Lung (tissue), 12 donors: ENCODE measurements around the gene LRRN4. TPM values are rescaled to one million over a fixed set of nuclear protein-coding genes. Genes with fewer than 3 reads are reported as not detected.
A peak's percentile ranks its signal among the peaks of the same experiment; 100 is the strongest.

Experiments
- ATAC-seq: fragments of 200-7000 bp; cut with Tn5 transposase; one replicate; pipeline ENCODE4 v1.9.1; 2020; ENCODE audit warnings: moderate number of reproducible peaks; ENCODE audit not compliant: insufficient read depth, low FRiP score
- DNase-seq, 3 donors: peaks; one replicate each; pipeline ENCODE4 v3.0.0-alpha.2; 2013 to 2017
- H3K27ac ChIP-seq, 2 donors: one replicate each; pipeline ENCODE4 v1.5.1; 2013; ENCODE audit warnings: mild to moderate bottlenecking in 2 of 2, moderate library complexity in 2 of 2, control low read depth in 1 of 2, inconsistent platforms in 1 of 2, low read depth in 1 of 2, low read length in 1 of 2
- H3K27me3 ChIP-seq, 3 donors: one replicate each; pipeline ENCODE4 v1.5.1; 2013; ENCODE audit warnings: low read length in 2 of 3; ENCODE audit not compliant: control insufficient read depth in 3 of 3, insufficient read depth in 3 of 3
- H3K36me3 ChIP-seq, 4 donors: one replicate each; pipeline ENCODE4 v1.5.1; 2013; ENCODE audit warnings: low read length in 4 of 4, mild to moderate bottlenecking in 1 of 4, moderate library complexity in 1 of 4; ENCODE audit not compliant: control insufficient read depth in 4 of 4, insufficient read depth in 4 of 4
- H3K4me1 ChIP-seq, 5 donors: one replicate each; pipeline ENCODE4 v1.5.1; 2013; ENCODE audit warnings: low read length in 5 of 5, mild to moderate bottlenecking in 2 of 5, moderate library complexity in 1 of 5; ENCODE audit not compliant: control insufficient read depth in 5 of 5, insufficient read depth in 5 of 5
- H3K4me3 ChIP-seq: one replicate; pipeline ENCODE4 v1.5.1; 2013; ENCODE audit warnings: mild to moderate bottlenecking, control low read depth, moderate library complexity
- H3K9ac ChIP-seq, 2 donors: one replicate each; pipeline ENCODE4 v1.5.1; 2013; ENCODE audit warnings: low read length in 2 of 2, control low read depth in 1 of 2; ENCODE audit not compliant: insufficient read depth in 1 of 2
- H3K9me3 ChIP-seq, 4 donors: one replicate each; pipeline ENCODE4 v1.5.1; 2013; ENCODE audit warnings: low read length in 3 of 4, mild to moderate bottlenecking in 1 of 4, moderate library complexity in 1 of 4; ENCODE audit not compliant: control insufficient read depth in 4 of 4, insufficient read depth in 3 of 4
- WGBS, 2 donors: extraction: QIAGEN DNeasy Blood & Tissue Kit; methylation state at CpG; one replicate each; pipeline ENCODE4 v1.1.7; 2013; 5-methylcytosine and 5-hydroxymethylcytosine counted together
- polyA plus RNA-seq, 2 donors: library from polyadenylated mRNA; stranded (reverse); fragments of 200-250 nt; gene quantifications; one replicate each; pipeline ENCODE4 v1.2.1, GENCODE V29; 2013
- total RNA-seq, 2 donors: library from RNA; depleted of rRNA in 1 of 2; stranded (reverse); fragments of >200 nt in 1 of 2; gene quantifications; one replicate each; pipeline ENCODE4 v1.2.1, GENCODE V29; 2014 to 2021
- TF ChIP-seq, protein P1 (sequence below): IDR thresholded peaks from 2 replicates; pipeline ENCODE4 v1.5.1; 2012; ENCODE audit warnings: mild to moderate bottlenecking; ENCODE audit errors: control extremely low read depth, extremely low read depth
- donor health status: control.
- donor health status: control.
- donor health status: Bipolar disorder and iron deficiency.
- donor health status: healthy.
- donor health status: DM: yes; HTN: yes; CAD: no.

Gene LRRN4
- total and polyA plus RNA-seq, 4 donors: 9.8 to 62.3 (median 23.5) TPM

DNA sequence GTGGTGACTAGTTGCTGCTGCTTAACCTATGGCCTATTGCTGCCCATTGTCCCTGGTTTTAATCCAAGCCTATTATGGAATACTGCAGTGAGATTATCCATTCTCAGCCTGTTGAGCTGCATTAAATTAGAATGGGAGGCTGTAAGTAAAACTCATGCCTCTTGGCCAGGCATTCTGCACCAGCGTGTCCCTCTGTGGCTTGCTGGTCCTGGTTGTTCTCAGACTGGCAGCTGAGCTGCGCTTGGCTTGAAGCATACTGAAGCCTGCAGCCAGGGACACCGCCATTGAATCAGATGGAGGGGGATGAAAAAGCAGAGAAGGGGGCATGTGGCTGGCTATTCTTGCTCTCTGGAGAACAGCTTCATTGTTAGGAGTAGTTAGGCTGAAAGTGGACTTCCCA, 15.6 kb downstream of the LRRN4 start:
- Histone ChIP-seq H3K27ac (peak overlapping the region; percentile 17 to 62), H3K4me3 (no peak overlapping the region), H3K36me3 (peaks cover 13 to 33% (median 22%) of the 10 kb centered on the region in 4 donors), H3K4me1 (peaks cover 0 to 8% (median 2%) of the 10 kb centered on the region in 5 donors), H3K9ac (no peak overlapping the region), H3K27me3 (no peaks in the 10 kb centered on the region), H3K9me3 (peaks cover 0 to 4% (median 0%) of the 10 kb centered on the region in 4 donors)
- WGBS, 2 donors: 94 to 95% methylated on average over 3 of the region's 3 CpGs
- no peak for DNase-seq
- no peak for ATAC-seq
- TF ChIP-seq, protein P1, sequence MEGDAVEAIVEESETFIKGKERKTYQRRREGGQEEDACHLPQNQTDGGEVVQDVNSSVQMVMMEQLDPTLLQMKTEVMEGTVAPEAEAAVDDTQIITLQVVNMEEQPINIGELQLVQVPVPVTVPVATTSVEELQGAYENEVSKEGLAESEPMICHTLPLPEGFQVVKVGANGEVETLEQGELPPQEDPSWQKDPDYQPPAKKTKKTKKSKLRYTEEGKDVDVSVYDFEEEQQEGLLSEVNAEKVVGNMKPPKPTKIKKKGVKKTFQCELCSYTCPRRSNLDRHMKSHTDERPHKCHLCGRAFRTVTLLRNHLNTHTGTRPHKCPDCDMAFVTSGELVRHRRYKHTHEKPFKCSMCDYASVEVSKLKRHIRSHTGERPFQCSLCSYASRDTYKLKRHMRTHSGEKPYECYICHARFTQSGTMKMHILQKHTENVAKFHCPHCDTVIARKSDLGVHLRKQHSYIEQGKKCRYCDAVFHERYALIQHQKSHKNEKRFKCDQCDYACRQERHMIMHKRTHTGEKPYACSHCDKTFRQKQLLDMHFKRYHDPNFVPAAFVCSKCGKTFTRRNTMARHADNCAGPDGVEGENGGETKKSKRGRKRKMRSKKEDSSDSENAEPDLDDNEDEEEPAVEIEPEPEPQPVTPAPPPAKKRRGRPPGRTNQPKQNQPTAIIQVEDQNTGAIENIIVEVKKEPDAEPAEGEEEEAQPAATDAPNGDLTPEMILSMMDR: no peak

DNA sequence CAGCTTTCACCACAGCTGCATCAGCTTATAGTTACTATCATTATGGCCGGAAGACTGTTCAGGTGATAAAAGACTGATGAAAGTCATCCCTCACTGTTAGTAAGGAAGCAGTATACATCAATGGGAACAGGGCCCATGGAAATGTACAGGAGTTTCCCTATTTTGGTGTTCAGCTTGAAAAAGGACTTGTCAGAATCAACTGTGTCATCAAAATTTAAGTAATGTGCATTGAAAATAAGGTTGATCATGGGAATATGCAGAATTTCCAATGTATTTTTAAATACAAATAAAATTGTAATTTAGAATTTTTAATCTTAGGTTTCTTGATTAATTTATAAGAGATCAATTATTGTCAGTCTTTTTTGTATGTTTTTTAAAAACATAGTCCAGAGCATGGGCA, 16.8 kb downstream of the LRRN4 start:
- Histone ChIP-seq H3K9me3 (peaks cover 0 to 4% (median 0%) of the 10 kb centered on the region in 4 donors), H3K27me3 (no peaks in the 10 kb centered on the region), H3K9ac (no peak overlapping the region), H3K36me3 (peaks cover 13 to 30% (median 20%) of the 10 kb centered on the region in 4 donors), H3K4me1 (peaks cover 0 to 9% (median 2%) of the 10 kb centered on the region in 5 donors), H3K4me3 (no peak overlapping the region), H3K27ac (no peak overlapping the region)
- WGBS, 2 donors: 97 to 98% methylated on average over 1 of the region's 1 CpG
- DNase-seq: no peak
- ATAC-seq: no peak
- TF ChIP-seq, protein P1: no peak

DNA sequence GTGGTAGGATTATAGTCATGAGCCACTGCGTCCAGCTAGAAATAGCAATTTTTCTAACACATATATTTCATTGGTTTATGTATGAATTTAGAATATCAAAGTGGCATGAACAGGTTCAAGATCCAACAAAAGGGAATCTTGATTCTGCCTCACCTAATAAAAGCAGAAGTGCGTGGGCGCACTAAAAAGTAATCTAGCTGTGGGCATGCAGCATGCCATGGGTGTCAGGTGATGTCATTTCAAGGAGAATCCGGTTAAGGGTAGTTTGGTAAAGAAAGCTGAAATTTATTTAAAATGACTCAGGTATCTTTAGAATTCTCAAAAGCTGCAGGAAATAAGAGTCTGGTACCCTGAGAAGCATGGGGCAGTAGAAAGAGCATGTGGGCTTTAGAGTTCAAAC, 17.6 kb downstream of the LRRN4 start:
- WGBS, 2 donors: 97 to 99% methylated on average over 4 of the region's 4 CpGs
- Histone ChIP-seq H3K9ac (no peak overlapping the region), H3K4me3 (no peak overlapping the region), H3K36me3 (peaks cover 13 to 25% (median 19%) of the 10 kb centered on the region in 4 donors), H3K27me3 (no peaks in the 10 kb centered on the region), H3K9me3 (peaks cover 0 to 4% (median 0%) of the 10 kb centered on the region in 4 donors), H3K27ac (peak overlapping the region in 1 of 2 donors; percentile 12), H3K4me1 (peaks cover 0 to 12% (median 2%) of the 10 kb centered on the region in 5 donors)
- TF ChIP-seq, protein P1: no peak
- ATAC-seq: no peak
- no peak for DNase-seq
